Upper lobe of right lung (tissue), 1 donor: ENCODE results near the gene SHPK. TPM values are rescaled to one million over a fixed set of nuclear protein-coding genes. Genes with fewer than 3 reads are reported as not detected.

Source experiments
- ATAC-seq: fragments of 200-7000 bp; cut with Tn5 transposase; one replicate; pipeline ENCODE4 v1.9.1; 2020; ENCODE audit warnings: mild to moderate bottlenecking, moderate library complexity
- DNase-seq: peaks from one replicate; pipeline ENCODE4 v3.0.0-alpha.2; 2020
- H3K27ac ChIP-seq: fragments of 200-600 bp; one replicate; pipeline ENCODE4 v1.8.0; 2022
- H3K27me3 ChIP-seq: fragments of 200-600 bp; one replicate; pipeline ENCODE4 v1.8.0; 2022; ENCODE audit warnings: mild to moderate bottlenecking
- H3K36me3 ChIP-seq: fragments of 200-600 bp; one replicate; pipeline ENCODE4 v1.8.0; 2022
- H3K4me1 ChIP-seq: fragments of 200-600 bp; one replicate; pipeline ENCODE4 v1.8.0; 2022
- H3K4me3 ChIP-seq: fragments of 200-600 bp; one replicate; pipeline ENCODE4 v1.8.0; 2022; ENCODE audit warnings: mild to moderate bottlenecking
- H3K9me3 ChIP-seq: fragments of 200-600 bp; one replicate; pipeline ENCODE4 v1.8.0; 2022
- intact Hi-C: fragments of 100-400 bp; cut with DNase I; formaldehyde crosslinking; loops from one replicate; pipeline ENCODE4 v1.11.0; 2022
- total RNA-seq: library from RNA; stranded (reverse); fragmentation: NEBNext Ultra II Directional; extraction: Animal tissue kit (Norgen Biotek cat#: 25700); gene quantifications from one replicate; pipeline ENCODE4 v1.2.1, GENCODE V29; 2021
- TF ChIP-seq, protein P1 (sequence below): fragments of 200-600 bp; IDR thresholded peaks from one replicate; pipeline ENCODE4 v1.8.0; 2022; ENCODE audit warnings: antibody characterized with exemption
- donor health status: DM: no; HTN: yes; CAD: no; lungs with severe emphysema.

The SHPK gene
- total RNA-seq, 1 donor from 2014 or later = 10.4 TPM

- Histone ChIP-seq H3K9me3 (no peaks in the 10 kb centered on the region), H3K4me1 (no peaks in the 10 kb centered on the region), H3K36me3 (no peaks in the 10 kb centered on the region), H3K4me3 (no peak overlapping the region), H3K27me3 (peaks cover 27% of the 10 kb centered on the region), H3K27ac (no peak overlapping the region)
- intact Hi-C loops = no loop called here
- DNase-seq = no peak
- TF ChIP-seq, protein P1, sequence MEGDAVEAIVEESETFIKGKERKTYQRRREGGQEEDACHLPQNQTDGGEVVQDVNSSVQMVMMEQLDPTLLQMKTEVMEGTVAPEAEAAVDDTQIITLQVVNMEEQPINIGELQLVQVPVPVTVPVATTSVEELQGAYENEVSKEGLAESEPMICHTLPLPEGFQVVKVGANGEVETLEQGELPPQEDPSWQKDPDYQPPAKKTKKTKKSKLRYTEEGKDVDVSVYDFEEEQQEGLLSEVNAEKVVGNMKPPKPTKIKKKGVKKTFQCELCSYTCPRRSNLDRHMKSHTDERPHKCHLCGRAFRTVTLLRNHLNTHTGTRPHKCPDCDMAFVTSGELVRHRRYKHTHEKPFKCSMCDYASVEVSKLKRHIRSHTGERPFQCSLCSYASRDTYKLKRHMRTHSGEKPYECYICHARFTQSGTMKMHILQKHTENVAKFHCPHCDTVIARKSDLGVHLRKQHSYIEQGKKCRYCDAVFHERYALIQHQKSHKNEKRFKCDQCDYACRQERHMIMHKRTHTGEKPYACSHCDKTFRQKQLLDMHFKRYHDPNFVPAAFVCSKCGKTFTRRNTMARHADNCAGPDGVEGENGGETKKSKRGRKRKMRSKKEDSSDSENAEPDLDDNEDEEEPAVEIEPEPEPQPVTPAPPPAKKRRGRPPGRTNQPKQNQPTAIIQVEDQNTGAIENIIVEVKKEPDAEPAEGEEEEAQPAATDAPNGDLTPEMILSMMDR = no peak
- ATAC-seq = no peak
Measured at GRCh38 chr17:3681057-3681456, 45.0 kb upstream of the SHPK start.

GRCh38 chr17:3679531-3680126 lies 43.6 kb upstream of the SHPK start:
- no peaks in the 10 kb centered on the region for H3K36me3 ChIP-seq
- no peaks in the 10 kb centered on the region for H3K9me3 ChIP-seq
- intact Hi-C loops = no loop called here
- peak; percentile 7 for ATAC-seq
- no peak overlapping the region for H3K4me3 ChIP-seq
- H3K4me1 ChIP-seq = no peaks in the 10 kb centered on the region
- DNase-seq = no peak
- TF ChIP-seq, protein P1 = no peak
- peaks cover 21% of the 10 kb centered on the region for H3K27me3 ChIP-seq
- H3K27ac ChIP-seq = no peak overlapping the region

DNA sequence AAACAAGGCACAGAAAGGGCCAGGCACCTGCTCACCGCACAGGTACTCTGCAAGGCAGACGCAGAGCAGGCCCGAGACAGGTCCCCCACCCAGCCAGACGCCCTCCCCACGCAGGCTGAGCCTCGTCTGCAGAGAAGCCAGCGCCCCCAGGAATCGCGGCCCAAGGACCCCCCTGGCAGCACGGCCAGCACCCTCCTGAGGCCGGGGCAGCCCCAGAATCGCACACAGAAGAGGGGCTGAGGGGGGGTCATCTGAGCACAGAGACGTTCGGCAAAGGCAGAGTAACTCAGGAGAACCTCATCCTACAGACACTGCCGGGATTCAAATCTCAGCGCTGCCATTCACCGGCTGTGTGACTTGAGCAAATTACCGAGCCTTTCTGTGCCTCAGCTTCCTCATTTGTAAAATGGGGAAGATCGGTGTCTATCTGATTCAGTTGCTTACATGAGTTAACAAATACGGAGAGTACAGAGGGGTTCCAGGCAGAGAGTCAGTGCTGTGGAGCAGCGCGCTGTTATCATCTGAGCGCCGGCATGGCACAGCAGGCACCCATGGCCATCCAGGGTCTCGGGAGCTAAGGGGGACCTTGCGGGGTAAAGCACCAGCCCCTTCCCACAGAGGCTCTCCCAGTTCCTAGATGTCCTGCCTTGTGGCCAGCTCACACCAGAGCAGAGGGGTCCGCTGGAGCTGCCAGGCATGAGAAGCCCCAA lies 42.9 kb upstream of the SHPK start:
- H3K4me3 ChIP-seq = no peak overlapping the region
- H3K9me3 ChIP-seq = no peaks in the 10 kb centered on the region
- TF ChIP-seq, protein P1 = no peak
- no peaks in the 10 kb centered on the region for H3K36me3 ChIP-seq
- peak; percentile 5 for ATAC-seq
- peaks cover 14% of the 10 kb centered on the region for H3K27me3 ChIP-seq
- no peak for DNase-seq
- no peaks in the 10 kb centered on the region for H3K4me1 ChIP-seq
- no peak overlapping the region for H3K27ac ChIP-seq
- intact Hi-C loops = no loop called here

DNA sequence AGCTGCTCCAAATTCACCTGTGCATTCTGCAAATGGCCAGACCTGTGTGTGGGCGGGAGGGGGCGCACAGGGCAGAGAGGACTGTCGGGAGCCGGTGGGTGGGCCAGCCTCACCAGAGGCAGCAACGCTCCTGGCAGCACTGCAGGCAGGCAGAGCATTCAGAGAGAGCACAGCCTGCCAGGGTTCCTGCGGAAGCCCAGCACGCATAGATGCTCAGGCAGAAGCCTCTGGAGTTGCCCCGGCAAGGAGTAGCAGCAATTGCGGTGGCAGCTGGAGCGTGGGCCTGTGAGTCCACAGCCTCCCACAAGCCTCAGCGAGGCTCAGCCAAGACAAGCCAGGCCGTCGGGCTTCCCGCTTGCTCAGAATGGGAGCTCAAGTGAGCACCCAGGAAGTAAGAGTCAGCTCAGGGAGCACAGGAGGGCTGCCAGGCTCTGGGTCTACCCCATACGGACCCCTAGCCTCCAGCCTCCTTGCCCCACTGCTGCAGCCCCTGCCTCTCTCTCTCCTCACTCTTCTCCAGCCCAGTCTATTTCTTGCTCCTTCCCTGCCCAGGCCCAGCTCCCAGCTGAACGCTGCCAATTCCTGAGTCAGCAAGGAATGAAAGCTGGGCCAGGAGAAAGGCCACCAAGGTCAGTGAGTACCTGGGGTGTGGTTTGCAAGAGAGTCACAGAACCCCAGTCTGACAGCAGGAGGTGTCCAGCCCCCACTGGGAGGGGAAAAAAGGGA lies 42.2 kb upstream of the SHPK start:
- H3K36me3 ChIP-seq = no peaks in the 10 kb centered on the region
- H3K27ac ChIP-seq = no peak overlapping the region
- H3K9me3 ChIP-seq = no peaks in the 10 kb centered on the region
- H3K4me1 ChIP-seq = no peaks in the 10 kb centered on the region
- DNase-seq = no peak
- peaks cover 10% of the 10 kb centered on the region for H3K27me3 ChIP-seq
- no peak overlapping the region for H3K4me3 ChIP-seq
- TF ChIP-seq, protein P1 = no peak
- no peak for ATAC-seq
- intact Hi-C loops = no loop called here

DNA sequence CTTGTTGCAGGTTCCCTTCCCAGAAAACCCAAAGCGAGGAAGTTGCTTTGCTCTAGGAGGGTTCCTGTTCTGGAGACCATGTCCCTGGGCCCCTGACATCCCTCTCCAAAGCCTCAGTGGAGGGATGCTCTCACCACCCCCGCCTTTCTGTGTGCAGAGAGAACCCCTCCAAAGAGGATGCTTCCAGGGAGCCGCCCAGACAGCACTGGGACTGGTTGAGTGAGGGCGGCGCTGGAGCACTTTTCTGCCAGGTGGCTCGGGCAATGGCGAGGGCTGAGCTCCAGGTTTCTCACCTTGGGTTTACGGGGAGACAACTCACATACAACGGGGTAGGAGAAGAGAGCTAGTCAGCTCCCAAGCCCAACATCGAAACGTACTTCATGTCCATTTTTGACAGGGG lies 39.8 kb upstream of the SHPK start:
- ATAC-seq (no peak), DNase-seq (no peak)
- Histone ChIP-seq H3K27me3 (no peaks in the 10 kb centered on the region), H3K4me1 (no peaks in the 10 kb centered on the region), H3K9me3 (no peaks in the 10 kb centered on the region), H3K4me3 (no peak overlapping the region), H3K36me3 (no peaks in the 10 kb centered on the region), H3K27ac (no peak overlapping the region)
- intact Hi-C loops = no loop called here
- TF ChIP-seq, protein P1 = no peak
